ENCODE data around the gene OR2A7. TPM values are rescaled to one million over a fixed set of nuclear protein-coding genes. Genes with fewer than 3 reads are reported as not detected.
"Not testable (repeated sequence)": the region's sequence is repeated elsewhere in the genome, so short reads cannot be mapped to it uniquely, and the experiment has no call there.

OR2A7 gene
- total RNA-seq, 1 donor from 2014 or later = 2.1 TPM

DNA sequence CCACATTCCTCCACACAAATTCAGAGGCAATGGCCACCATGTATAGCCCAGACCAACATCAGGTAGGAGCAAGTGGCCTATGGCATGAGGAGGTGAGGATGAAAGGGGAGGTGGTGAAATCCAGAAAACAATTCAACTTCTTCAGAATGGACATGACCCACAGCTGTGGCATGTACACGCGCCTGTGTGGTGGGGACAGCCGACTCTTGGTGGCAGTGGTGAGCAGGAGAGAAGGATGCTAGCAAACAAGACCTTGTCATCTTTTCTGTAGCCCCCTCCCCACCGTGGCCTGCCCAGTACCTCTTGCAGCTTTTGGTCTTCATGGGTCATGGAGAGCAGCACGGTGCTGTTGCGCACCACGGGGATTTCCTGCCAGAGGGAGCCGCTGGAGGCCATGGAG is 17.4 kb upstream of the OR2A7 start:
- DNase-seq; H3K36me3 Mint-ChIP-seq (ENCODE audit: low read depth); H3K27ac Mint-ChIP-seq; H3K4me1 Mint-ChIP-seq; H3K4me3 Mint-ChIP-seq; intact Hi-C loops (cut with micrococcal nuclease); H3K9me3 Mint-ChIP-seq; H3K27me3 Mint-ChIP-seq: not testable (repeated sequence)

DNA sequence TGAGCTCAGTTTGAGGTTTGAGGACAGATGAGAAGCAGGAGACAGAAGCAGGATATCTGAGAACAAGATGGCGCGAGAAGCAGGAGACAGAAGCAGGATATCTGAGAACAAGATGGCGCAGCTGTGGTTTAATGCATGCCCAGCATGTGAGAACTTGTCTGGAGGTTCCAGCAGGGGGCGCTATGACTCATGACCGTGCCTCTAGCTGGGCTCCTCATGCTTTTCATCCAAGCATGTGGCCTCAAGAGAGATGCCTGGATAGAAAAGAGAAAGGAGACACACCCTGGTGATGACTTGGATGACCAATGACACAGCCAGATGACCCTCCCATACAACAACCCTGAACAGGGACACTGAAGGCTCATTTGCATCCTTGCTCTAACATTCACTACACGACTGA is 15.4 kb upstream of the OR2A7 start:
- H3K4me1 Mint-ChIP-seq; H3K27me3 Mint-ChIP-seq; intact Hi-C loops (cut with micrococcal nuclease); H3K27ac Mint-ChIP-seq; H3K4me3 Mint-ChIP-seq; H3K9me3 Mint-ChIP-seq; DNase-seq; H3K36me3 Mint-ChIP-seq (ENCODE audit: low read depth): not testable (repeated sequence)

DNA sequence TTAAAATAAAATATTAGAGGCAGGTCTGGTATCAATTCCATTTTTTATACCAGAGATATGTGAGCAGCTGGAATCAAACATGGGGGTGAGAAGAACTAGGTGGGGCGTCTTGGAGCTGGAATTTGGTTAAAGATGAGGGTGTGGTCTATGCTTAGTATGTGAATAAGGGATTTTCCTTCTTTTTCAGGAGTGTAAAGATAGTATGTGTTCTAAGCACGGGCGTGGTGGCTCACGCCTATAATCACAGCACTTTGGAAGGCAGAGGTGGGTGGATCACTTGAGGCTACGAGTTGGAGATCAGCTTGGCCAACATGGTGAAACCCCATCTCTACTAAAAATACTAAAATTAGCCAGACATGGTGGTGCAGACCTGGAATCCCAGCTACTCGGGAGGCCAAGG is 10.7 kb upstream of the OR2A7 start:
- DNase-seq; H3K9me3 Mint-ChIP-seq; intact Hi-C loops (cut with micrococcal nuclease); H3K36me3 Mint-ChIP-seq (ENCODE audit: low read depth); H3K4me3 Mint-ChIP-seq; H3K27me3 Mint-ChIP-seq; H3K4me1 Mint-ChIP-seq; H3K27ac Mint-ChIP-seq: not testable (repeated sequence)

DNA sequence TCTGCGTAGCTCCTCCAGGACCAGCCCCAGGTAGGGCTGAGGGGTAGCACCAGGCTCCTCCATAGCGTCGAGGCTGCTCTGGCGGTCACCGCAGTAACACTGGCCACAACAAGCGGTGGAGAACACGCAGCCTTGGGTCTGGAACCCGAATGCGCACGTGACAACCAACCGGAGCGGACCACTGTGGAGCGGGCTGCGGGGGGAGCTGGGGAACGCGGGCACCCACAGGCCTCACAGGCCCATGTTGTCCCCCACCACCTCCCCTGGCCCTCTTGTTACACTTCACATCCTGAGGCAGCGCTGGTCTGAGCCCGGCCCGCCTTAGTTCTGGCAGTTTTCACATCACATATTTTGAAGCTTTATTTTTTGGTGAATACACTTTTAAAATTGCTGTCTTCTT is 4.6 kb upstream of the OR2A7 start, which contains the start of gene CTAGE8:
TSS of gene CTAGE8 (minus strand) at position 101 of the 400 bp plus-strand sequence. CDS start at position 63, 38 bp downstream.
- H3K27ac Mint-ChIP-seq; H3K9me3 Mint-ChIP-seq; intact Hi-C loops (cut with micrococcal nuclease); H3K36me3 Mint-ChIP-seq (ENCODE audit: low read depth); H3K4me1 Mint-ChIP-seq; H3K4me3 Mint-ChIP-seq; DNase-seq; H3K27me3 Mint-ChIP-seq: not testable (repeated sequence)

DNA sequence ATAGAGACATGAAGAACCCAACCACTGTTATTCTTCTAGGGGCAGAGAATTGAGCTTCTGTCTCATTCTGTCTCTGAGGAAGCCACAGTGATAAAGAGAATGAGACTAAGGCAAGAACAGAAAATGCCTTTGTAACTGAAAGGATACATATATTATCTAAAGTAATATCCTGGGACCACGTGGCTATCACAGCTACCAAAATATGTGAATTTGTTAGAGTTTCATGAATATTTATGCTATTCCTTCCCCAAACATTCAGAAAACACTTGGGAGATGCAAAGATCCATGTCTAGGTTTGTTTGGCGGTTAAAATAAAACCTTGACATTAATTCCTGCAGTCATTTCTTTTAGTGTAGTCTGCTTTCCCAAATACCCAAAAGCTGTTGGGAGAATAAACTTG is 2.5 kb downstream of the OR2A7 start:
- H3K27me3 Mint-ChIP-seq; H3K27ac Mint-ChIP-seq; DNase-seq; intact Hi-C loops (cut with micrococcal nuclease); H3K4me1 Mint-ChIP-seq; H3K36me3 Mint-ChIP-seq (ENCODE audit: low read depth); H3K9me3 Mint-ChIP-seq; H3K4me3 Mint-ChIP-seq: not testable (repeated sequence)

DNA sequence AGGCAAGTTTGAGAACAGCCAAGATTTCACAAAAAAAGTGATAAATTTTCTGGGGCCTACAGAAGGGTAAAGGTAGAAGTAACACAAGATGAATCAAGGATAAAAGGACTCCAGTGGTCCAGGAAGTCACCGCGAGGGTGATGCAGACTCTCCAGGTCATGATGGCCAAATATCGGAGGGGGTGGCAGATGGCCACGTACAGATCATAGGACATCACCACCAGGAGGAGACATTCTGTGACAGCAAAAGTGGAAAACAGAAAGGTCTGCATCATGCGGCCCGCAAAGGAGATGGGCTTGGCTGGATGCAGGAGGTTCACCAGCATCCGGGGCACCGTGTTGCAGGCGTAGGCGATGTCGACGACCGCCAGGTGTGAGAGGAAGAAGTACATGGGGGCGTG is 5.5 kb downstream of the OR2A7 start:
- H3K36me3 Mint-ChIP-seq (ENCODE audit: low read depth); H3K27ac Mint-ChIP-seq; H3K4me3 Mint-ChIP-seq; H3K4me1 Mint-ChIP-seq; H3K27me3 Mint-ChIP-seq; DNase-seq; H3K9me3 Mint-ChIP-seq; intact Hi-C loops (cut with micrococcal nuclease): not testable (repeated sequence)

DNA sequence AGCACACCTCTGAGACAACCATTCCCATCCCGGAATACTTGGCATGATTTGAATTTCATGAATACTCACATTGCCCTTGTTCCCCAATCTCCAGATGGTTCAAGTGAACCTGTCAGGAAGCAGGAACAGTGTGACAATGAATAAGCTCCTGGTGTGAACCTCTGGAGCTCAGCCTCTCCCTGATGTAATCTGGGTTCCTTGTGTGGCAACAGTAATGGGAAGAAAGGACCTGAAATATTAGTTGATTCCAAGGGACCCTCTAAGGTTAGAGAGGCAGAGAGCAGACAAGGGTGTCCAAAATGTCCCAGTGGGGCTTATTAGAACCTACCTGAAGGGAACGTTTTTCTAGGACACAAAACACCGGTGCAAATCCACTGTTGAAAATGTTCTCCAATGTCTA is 8.5 kb downstream of the OR2A7 start:
- DNase-seq = peak; percentile 54
- Mint-ChIP-seq H3K27me3 (no peaks in the 10 kb centered on the region), H3K36me3 (ENCODE audit: low read depth) (no peaks in the 10 kb centered on the region), H3K9me3 (no peaks in the 10 kb centered on the region), H3K27ac (no peak overlapping the region), H3K4me3 (no peak overlapping the region), H3K4me1 (no peaks in the 10 kb centered on the region)
- intact Hi-C loops (cut with micrococcal nuclease) = no loop called here

DNA sequence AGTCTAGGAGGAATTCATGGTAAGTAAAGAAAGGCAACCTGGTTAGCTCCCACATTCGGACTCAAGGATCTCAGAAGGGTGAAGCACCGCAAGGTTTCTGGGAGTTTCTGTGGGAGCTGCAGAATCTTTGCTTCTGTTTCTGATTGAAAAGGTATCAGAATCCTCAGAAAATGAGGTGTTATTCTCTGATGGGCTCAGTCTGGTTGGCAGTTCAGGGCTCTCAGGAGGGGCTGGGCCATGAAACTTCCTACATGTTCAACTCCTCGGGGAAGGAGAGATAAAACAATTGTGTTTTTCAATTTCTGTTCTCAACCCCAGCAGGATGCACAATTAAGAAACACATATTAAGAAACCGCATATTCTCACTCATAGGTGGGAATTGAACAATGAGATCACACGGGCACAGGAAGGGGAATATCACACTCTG is 9.1 kb downstream of the OR2A7 start:
- Mint-ChIP-seq H3K9me3 (no peaks in the 10 kb centered on the region), H3K4me1 (no peaks in the 10 kb centered on the region), H3K27me3 (no peaks in the 10 kb centered on the region), H3K36me3 (ENCODE audit: low read depth) (no peaks in the 10 kb centered on the region), H3K4me3 (no peak overlapping the region), H3K27ac (no peak overlapping the region)
- peak; percentile 55 for DNase-seq
- intact Hi-C loops (cut with micrococcal nuclease) = no loop called here

DNA sequence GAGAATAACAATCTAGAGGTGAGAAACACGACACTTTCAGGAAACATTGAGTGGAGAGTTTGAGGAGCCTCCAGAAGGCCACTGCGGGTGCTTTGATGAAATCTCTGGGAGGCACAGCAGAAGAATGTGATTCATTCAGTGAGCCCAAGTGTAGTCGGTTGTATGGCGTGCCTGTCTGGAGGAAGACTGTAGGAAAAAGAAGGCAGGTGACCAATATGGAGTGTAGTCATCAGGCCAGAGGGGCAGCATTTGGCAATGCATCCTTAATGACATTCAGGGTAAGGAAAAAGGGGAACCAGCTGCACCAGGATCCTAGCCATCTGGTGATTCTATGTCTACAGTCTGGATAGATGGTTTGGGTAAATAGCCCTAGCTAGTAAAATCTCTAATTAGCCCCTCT is 12.3 kb downstream of the OR2A7 start:
- H3K27me3 Mint-ChIP-seq; DNase-seq; H3K4me3 Mint-ChIP-seq; H3K27ac Mint-ChIP-seq; H3K9me3 Mint-ChIP-seq; intact Hi-C loops (cut with micrococcal nuclease); H3K4me1 Mint-ChIP-seq; H3K36me3 Mint-ChIP-seq (ENCODE audit: low read depth): not testable (repeated sequence)

DNA sequence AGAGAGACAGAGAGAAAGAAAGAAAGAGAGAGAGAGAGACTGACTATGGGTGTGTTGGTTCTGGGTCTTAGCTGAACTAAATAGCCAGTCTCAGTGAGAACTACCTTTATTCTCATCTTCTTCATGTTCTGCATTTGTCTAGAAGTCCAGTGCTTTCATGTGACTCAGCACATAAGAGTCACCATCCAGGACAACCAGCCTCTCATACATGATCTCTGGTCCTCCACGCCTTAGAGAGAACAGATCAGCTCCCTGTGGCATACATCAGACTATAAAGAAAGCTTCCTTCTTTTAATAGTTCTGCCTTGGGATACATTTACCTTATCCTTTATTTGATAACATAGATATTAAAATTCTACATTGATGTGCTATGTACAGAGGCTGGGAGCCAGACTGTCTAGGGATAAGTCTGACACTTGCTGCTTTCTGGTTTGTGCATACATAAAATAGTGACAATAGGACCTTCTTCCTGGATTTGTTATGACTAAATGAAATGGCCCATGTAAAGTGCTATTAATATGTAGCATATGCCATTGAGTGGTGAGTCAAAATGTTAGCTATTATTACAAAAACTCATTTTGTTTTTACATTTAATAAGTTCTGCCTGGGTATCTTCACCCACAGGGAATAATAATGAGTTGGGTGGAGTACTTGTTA is 16.8 kb downstream of the OR2A7 start:
- H3K4me1 Mint-ChIP-seq; H3K27ac Mint-ChIP-seq; DNase-seq; H3K4me3 Mint-ChIP-seq; intact Hi-C loops (cut with micrococcal nuclease); H3K27me3 Mint-ChIP-seq; H3K9me3 Mint-ChIP-seq; H3K36me3 Mint-ChIP-seq (ENCODE audit: low read depth): not testable (repeated sequence)

DNA sequence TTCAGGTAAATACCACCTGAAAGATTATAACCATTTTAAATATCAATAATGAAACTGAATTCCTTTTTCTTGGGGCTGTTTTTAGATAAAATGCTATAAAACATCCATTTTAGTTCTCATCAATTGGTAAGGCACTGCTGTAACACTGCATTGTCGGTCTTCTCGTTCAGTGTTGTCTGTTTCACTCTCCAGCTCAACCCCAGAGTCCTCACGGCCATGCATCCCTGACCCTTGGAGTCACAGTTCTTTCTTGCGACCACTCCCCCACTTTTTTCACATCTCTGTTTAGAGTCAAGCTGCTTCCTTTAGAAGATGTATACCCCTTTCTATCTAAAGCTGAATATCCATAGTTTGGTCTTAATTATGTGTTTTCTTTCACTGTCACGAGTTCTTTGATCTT is 17.6 kb downstream of the OR2A7 start:
- H3K4me3 Mint-ChIP-seq; DNase-seq; H3K27me3 Mint-ChIP-seq; H3K9me3 Mint-ChIP-seq; H3K27ac Mint-ChIP-seq; H3K4me1 Mint-ChIP-seq; intact Hi-C loops (cut with micrococcal nuclease); H3K36me3 Mint-ChIP-seq (ENCODE audit: low read depth): not testable (repeated sequence)

DNA sequence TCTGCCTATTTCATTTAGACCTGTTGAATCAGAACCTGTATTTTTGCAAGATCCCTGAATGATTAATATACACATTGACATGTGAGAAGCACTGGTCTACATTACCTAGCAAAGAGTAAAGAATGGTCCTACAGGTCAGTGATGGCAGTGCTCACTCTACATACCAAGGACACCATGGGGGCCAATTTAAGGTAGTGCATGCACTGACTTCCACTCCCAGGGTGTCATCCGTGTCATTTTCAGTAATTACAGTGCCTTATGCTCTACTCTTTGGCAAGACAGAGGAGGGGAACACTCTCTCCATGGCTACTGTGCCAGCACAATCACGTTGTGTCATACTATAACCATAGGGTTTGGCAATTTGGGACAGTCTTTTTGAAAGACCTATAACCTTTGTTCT is 19.2 kb downstream of the OR2A7 start:
- H3K4me1 Mint-ChIP-seq; H3K36me3 Mint-ChIP-seq (ENCODE audit: low read depth); H3K9me3 Mint-ChIP-seq; H3K27ac Mint-ChIP-seq; DNase-seq; intact Hi-C loops (cut with micrococcal nuclease); H3K27me3 Mint-ChIP-seq; H3K4me3 Mint-ChIP-seq: not testable (repeated sequence)

DNA sequence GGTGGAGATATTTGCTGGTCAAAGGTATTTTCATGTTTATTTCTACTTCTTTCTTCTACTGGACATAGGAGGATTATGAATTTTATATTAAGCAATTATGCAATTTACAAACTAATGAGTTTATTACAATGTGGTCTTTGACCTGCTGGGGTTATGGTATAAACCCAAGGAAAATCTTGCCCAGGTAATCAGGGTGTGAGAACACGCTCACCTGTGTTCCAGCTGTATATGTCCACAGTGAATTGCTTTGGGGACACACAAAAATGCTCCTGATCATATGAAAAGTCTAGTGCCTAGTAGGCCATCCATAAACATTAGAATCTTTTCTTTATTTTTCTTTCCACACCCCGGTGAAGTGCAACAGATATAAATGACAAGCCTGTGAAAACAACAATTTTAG is 25.2 kb downstream of the OR2A7 start, which contains the start of gene OR2A42:
TSS of gene OR2A42 (minus strand) at position 241 of the 400 bp plus-strand sequence. CDS start 6,762 bp downstream, outside the sequence.
- H3K36me3 Mint-ChIP-seq (ENCODE audit: low read depth); intact Hi-C loops (cut with micrococcal nuclease); H3K4me1 Mint-ChIP-seq; H3K27me3 Mint-ChIP-seq; DNase-seq; H3K9me3 Mint-ChIP-seq; H3K27ac Mint-ChIP-seq; H3K4me3 Mint-ChIP-seq: not testable (repeated sequence)

DNA sequence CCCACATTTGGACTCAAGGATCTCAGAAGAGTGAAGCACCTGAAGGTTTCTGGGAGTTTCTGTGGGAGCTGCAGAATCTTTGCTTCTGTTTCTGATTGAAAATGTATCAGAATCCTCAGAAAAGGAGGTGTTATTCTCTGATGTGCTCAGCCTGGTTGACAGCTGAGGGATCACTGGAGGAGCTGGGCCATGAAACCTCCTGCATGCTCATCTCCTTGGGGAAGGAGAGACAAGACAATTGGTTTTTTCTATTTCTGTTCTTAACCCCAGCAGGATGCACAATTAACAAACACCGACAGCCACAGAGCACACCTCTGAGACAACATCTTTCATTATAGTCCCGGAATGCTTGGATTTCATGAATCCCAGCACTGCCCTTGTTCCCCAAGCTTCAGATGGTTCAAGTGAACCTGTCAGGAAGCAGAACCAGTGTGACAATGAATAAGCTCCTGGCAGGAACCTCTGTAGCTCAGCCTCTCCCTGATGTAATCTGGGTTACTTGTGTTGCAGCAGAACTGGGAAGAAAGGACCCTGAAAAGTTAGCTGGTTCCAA is 26.0 kb downstream of the OR2A7 start:
- H3K36me3 Mint-ChIP-seq (ENCODE audit: low read depth); H3K9me3 Mint-ChIP-seq; H3K27ac Mint-ChIP-seq; intact Hi-C loops (cut with micrococcal nuclease); H3K4me1 Mint-ChIP-seq; DNase-seq; H3K4me3 Mint-ChIP-seq; H3K27me3 Mint-ChIP-seq: not testable (repeated sequence)

DNA sequence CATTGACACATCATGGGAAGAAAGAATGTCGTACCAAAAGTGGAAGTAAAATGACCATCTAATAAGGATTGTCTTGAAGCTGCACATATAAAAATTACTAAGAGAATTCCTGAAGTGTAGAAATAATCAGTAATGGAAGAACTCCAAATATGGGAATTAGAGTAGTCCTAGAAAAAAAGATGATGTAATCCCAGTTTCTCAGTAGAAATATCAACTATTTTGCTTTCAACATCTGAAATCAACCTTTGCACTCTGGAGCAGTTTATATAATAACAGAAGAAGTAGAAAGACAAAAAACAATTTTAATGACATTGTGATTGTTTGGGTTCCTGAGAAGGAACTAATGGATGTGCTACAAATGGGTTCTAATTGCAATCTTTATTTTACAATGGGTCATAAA is 31.6 kb downstream of the OR2A7 start:
- H3K36me3 Mint-ChIP-seq (ENCODE audit: low read depth); DNase-seq; H3K9me3 Mint-ChIP-seq; H3K4me1 Mint-ChIP-seq; H3K27ac Mint-ChIP-seq; H3K4me3 Mint-ChIP-seq; H3K27me3 Mint-ChIP-seq; intact Hi-C loops (cut with micrococcal nuclease): not testable (repeated sequence)

Measured in activated CD4-positive, alpha-beta T cell treated with anti-CD3 and anti-CD28 coated beads, Interleukin-2, amount 10 ng/mL, durations not matched to agents 24 days and 14 days (primary cell).